Neural cell (in vitro differentiated cells): ENCODE measurements around the gene GNRHR. TPM values are rescaled to one million over a fixed set of nuclear protein-coding genes. Genes with fewer than 3 reads are reported as not detected.

Experiments used
- H2AFZ ChIP-seq: fragments of 200-600, 300-800 bp; sonication (generic), shearing (Covaris generic); 2 replicates; pipeline ENCODE4 v1.6.0; 2014; ENCODE audit warnings: low read depth, mild to moderate bottlenecking, antibody characterized with exemption, low read length, moderate library complexity
- H3F3A ChIP-seq: fragments of 200-600 bp; shearing (Covaris generic); 2 replicates; pipeline ENCODE4 v1.6.1; 2016; ENCODE audit warnings: mild to moderate bottlenecking, moderate library complexity, mixed read lengths, antibody characterized with exemption, low read length; ENCODE audit not compliant: insufficient read depth, poor library complexity, severe bottlenecking
- H3K27ac ChIP-seq: fragments of 200-600, 300-800 bp; sonication (generic), shearing (Covaris generic); 2 replicates; pipeline ENCODE4 v1.5.1; 2014; ENCODE audit warnings: mild to moderate bottlenecking, low read length, moderate library complexity
- H3K27me3 ChIP-seq: fragments of 300-800, 200-600 bp; sonication (generic), shearing (Covaris generic); 2 replicates; pipeline ENCODE4 v1.6.0; 2014; ENCODE audit warnings: mild to moderate bottlenecking, low read depth, low read length, moderate library complexity; ENCODE audit not compliant: insufficient read depth
- H3K36me3 ChIP-seq: fragments of 300-800, 200-600 bp; sonication (generic), shearing (Covaris generic); 2 replicates; pipeline ENCODE4 v1.5.1; 2014; ENCODE audit warnings: mild to moderate bottlenecking, antibody characterized with exemption, low read length, moderate library complexity; ENCODE audit not compliant: insufficient read depth
- H3K4me2 ChIP-seq: fragments of 300-800, 200-600 bp; sonication (generic), shearing (Covaris generic); 2 replicates; pipeline ENCODE4 v1.6.0; 2014; ENCODE audit warnings: mild to moderate bottlenecking, low read length
- H3K4me3 ChIP-seq: fragments of 300-800, 200-600 bp; sonication (generic), shearing (Covaris generic); 2 replicates; pipeline ENCODE4 v1.5.1; 2014; ENCODE audit warnings: mild to moderate bottlenecking, low read length, moderate library complexity
- H3K79me2 ChIP-seq: fragments of 200-600 bp; shearing (Covaris generic); replicated peaks from 2 replicates; pipeline ENCODE4 v1.6.0; 2014; ENCODE audit warnings: mild to moderate bottlenecking, low read length, moderate library complexity; ENCODE audit not compliant: insufficient read depth
- H3K9ac ChIP-seq: fragments of 300-800, 200-600 bp; sonication (generic), shearing (Covaris generic); 2 replicates; pipeline ENCODE4 v1.6.1; 2016; ENCODE audit warnings: mild to moderate bottlenecking, low read length, mixed read lengths
- H3K9me2 ChIP-seq: fragments of 200-600 bp; shearing (Covaris generic); 2 replicates; pipeline ENCODE4 v1.6.1; 2016; ENCODE audit warnings: mild to moderate bottlenecking, low read length, mixed read lengths; ENCODE audit not compliant: insufficient read depth
- H3K9me3 ChIP-seq: fragments of 200-600, 300-800 bp; sonication (generic), shearing (Covaris generic); 2 replicates; pipeline ENCODE4 v1.6.1; 2016; ENCODE audit warnings: mild to moderate bottlenecking, mixed run types, low read length, moderate library complexity, mixed read lengths
- H4K20me1 ChIP-seq: fragments of 200-600 bp; shearing (Covaris generic); 2 replicates; pipeline ENCODE4 v1.6.1; 2016; ENCODE audit warnings: mild to moderate bottlenecking, mixed run types; ENCODE audit not compliant: insufficient read depth
- CTCF ChIP-seq: fragments of 450-650 bp; IDR thresholded peaks from 2 replicates; pipeline ENCODE4 v1.5.1; 2014; ENCODE audit warnings: antibody characterized with exemption, mild to moderate bottlenecking, moderate library complexity; ENCODE audit not compliant: poor library complexity, severe bottlenecking
- EP300 ChIP-seq: fragments of 450-650 bp; conservative IDR thresholded peaks from 2 replicates; pipeline ENCODE4 v1.6.1; 2014; ENCODE audit warnings: antibody characterized with exemption, mild to moderate bottlenecking, moderate library complexity; ENCODE audit not compliant: poor library complexity, severe bottlenecking
- EZH2 ChIP-seq: fragments of 200-600, 300-800 bp; shearing (Covaris generic), sonication (generic); IDR thresholded peaks from 2 replicates; pipeline ENCODE4 v1.6.1; 2014; ENCODE audit warnings: antibody characterized with exemption, low read length, borderline replicate concordance, mild to moderate bottlenecking; ENCODE audit not compliant: insufficient read depth, poor library complexity, severe bottlenecking
- MXI1 ChIP-seq: fragments of 450-650 bp; conservative IDR thresholded peaks from 2 replicates; pipeline ENCODE4 v1.6.1; 2014; ENCODE audit warnings: antibody characterized with exemption, mild to moderate bottlenecking; ENCODE audit not compliant: poor library complexity, severe bottlenecking
- POLR2AphosphoS5 ChIP-seq: IDR thresholded peaks from 2 replicates; pipeline ENCODE4 v1.6.1; 2012
- RAD21 ChIP-seq: fragments of 450-650 bp; conservative IDR thresholded peaks from 2 replicates; pipeline ENCODE4 v1.6.1; 2014; ENCODE audit warnings: antibody characterized with exemption, mild to moderate bottlenecking, moderate library complexity
- SMC3 ChIP-seq: fragments of 450-650 bp; conservative IDR thresholded peaks from 2 replicates; pipeline ENCODE4 v1.6.1; 2014; ENCODE audit warnings: antibody characterized with exemption, mild to moderate bottlenecking, moderate library complexity; ENCODE audit not compliant: poor library complexity
- TAF1 ChIP-seq: IDR thresholded peaks from 2 replicates; pipeline ENCODE4 v1.6.1; 2012; ENCODE audit warnings: low read depth
- polyA plus RNA-seq: library from polyadenylated mRNA; depleted of rRNA; stranded (reverse); fragments of >200 nt; gene quantifications from 2 replicates; pipeline ENCODE4 v1.2.3, GENCODE V29; 2014
- TF ChIP-seq, protein P1 (sequence below): IDR thresholded peaks from 2 replicates; pipeline ENCODE4 v1.6.1; 2012; ENCODE audit warnings: borderline replicate concordance

GNRHR gene
- polyA plus RNA-seq, 1 donor from 2014 or later: not detected

DNA sequence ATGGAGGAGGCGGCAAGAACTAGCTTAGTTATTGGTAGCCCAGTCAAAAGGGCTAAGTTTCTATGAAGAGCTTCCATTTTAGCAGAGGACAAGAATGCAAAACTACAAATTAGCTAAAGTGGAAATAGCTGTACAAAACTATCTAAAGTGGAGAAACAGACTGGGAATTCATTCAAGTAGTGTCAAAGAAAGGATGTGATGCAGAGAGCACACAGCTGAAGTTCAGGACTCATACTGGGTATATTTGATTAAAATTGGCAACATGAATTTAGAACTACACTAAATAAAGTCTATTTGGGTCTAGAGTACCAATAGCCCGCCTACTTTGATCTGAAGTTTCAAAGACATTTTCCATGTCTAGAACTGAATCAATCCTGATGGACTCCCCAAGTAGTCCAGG lies 33.1 kb upstream of the GNRHR start:
- no peaks in the 10 kb centered on the region for H3K79me2 ChIP-seq
- no peaks in the 10 kb centered on the region for H3K9me2 ChIP-seq
- TF ChIP-seq CTCF (no peak), SMC3 (no peak), POLR2AphosphoS5 (no peak)
- H3K9me3 ChIP-seq: no peaks in the 10 kb centered on the region
- no peaks in the 10 kb centered on the region for H3F3A ChIP-seq
- H2AFZ ChIP-seq: no peak overlapping the region
- H3K9ac ChIP-seq: no peak overlapping the region
- H3K4me2 ChIP-seq: no peak overlapping the region
- no peak overlapping the region for H3K27ac ChIP-seq
- no peak overlapping the region for H3K4me3 ChIP-seq
- no peaks in the 10 kb centered on the region for H4K20me1 ChIP-seq
- no peaks in the 10 kb centered on the region for H3K27me3 ChIP-seq
- H3K36me3 ChIP-seq: no peaks in the 10 kb centered on the region

DNA sequence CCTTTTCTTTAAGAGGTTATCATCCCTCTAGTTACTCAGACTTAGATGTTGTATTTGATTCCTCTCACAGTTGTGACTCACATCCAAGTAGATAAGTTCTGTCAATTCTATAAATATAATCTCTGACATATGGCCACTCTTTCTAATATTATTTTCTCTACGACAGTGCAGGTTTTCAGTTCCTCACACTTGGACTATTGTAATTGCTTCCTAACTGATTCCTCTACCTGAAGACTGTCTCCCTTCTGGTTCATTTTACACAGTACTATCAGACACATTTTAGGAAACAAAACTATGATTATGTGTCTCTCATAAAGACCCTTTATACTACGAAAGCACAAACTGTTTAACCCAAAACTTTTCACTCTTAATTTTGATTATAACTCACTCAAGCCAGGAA lies 31.3 kb upstream of the GNRHR start:
- no peaks in the 10 kb centered on the region for H4K20me1 ChIP-seq
- TF ChIP-seq POLR2AphosphoS5 (no peak), TAF1 (no peak), MXI1 (no peak), SMC3 (no peak), EP300 (no peak), CTCF (no peak), EZH2 (no peak), RAD21 (no peak)
- TF ChIP-seq, protein P1, sequence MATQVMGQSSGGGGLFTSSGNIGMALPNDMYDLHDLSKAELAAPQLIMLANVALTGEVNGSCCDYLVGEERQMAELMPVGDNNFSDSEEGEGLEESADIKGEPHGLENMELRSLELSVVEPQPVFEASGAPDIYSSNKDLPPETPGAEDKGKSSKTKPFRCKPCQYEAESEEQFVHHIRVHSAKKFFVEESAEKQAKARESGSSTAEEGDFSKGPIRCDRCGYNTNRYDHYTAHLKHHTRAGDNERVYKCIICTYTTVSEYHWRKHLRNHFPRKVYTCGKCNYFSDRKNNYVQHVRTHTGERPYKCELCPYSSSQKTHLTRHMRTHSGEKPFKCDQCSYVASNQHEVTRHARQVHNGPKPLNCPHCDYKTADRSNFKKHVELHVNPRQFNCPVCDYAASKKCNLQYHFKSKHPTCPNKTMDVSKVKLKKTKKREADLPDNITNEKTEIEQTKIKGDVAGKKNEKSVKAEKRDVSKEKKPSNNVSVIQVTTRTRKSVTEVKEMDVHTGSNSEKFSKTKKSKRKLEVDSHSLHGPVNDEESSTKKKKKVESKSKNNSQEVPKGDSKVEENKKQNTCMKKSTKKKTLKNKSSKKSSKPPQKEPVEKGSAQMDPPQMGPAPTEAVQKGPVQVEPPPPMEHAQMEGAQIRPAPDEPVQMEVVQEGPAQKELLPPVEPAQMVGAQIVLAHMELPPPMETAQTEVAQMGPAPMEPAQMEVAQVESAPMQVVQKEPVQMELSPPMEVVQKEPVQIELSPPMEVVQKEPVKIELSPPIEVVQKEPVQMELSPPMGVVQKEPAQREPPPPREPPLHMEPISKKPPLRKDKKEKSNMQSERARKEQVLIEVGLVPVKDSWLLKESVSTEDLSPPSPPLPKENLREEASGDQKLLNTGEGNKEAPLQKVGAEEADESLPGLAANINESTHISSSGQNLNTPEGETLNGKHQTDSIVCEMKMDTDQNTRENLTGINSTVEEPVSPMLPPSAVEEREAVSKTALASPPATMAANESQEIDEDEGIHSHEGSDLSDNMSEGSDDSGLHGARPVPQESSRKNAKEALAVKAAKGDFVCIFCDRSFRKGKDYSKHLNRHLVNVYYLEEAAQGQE: no peak
- no peak overlapping the region for H3K4me3 ChIP-seq
- no peaks in the 10 kb centered on the region for H3K9me2 ChIP-seq
- no peaks in the 10 kb centered on the region for H3K36me3 ChIP-seq
- H3K79me2 ChIP-seq: no peaks in the 10 kb centered on the region
- no peak overlapping the region for H3K4me2 ChIP-seq
- H3K27me3 ChIP-seq: no peaks in the 10 kb centered on the region
- no peak overlapping the region for H2AFZ ChIP-seq
- H3F3A ChIP-seq: no peaks in the 10 kb centered on the region
- no peak overlapping the region for H3K27ac ChIP-seq
- H3K9ac ChIP-seq: no peak overlapping the region
- H3K9me3 ChIP-seq: no peaks in the 10 kb centered on the region
